ENCODE data around the gene CDK13. TPM values are rescaled to one million over a fixed set of nuclear protein-coding genes. Genes with fewer than 3 reads are reported as not detected.

CDK13 gene
- total and polyA plus RNA-seq, 2 donors (not counting 3 experiments of a cell fraction or from before 2014, with no cell fraction given) = 24.5 to 56.7 TPM

- POLR2A ChIA-PET = no interaction called here
- Histone ChIP-seq H3K9me1 (replicated peaks; ENCODE audit: control insufficient read depth, extremely low read depth, insufficient read depth, low read length) (no peaks in the 10 kb centered on the region), H3K4me2 (ENCODE audit: insufficient read depth, low read length) (no peak overlapping the region), H3K36me3 (ENCODE audit: control insufficient read depth in 2 of 2, extremely low read depth in 1 of 2, insufficient read depth in 2 of 2, low read length in 2 of 2) (peaks cover 10 to 14% of the 10 kb centered on the region in 2 experiments), H3K27me3 (ENCODE audit: control insufficient read depth in 2 of 2, insufficient read depth in 2 of 2, low read length in 2 of 2) (no peaks in the 10 kb centered on the region), H3K4me3 (replicated peaks in 1 of 3; ENCODE audit: insufficient read depth in 1 of 3, low read depth in 1 of 3, low read length in 3 of 3) (no peak overlapping the region), H2AFZ (ENCODE audit: low read depth, low read length) (no peak overlapping the region), H3K4me1 (ENCODE audit: control insufficient read depth, extremely low read depth, insufficient read depth, low read length) (no peaks in the 10 kb centered on the region), H3K9ac (replicated peaks; ENCODE audit: extremely low read depth, insufficient read depth, low read length) (no peak overlapping the region), H3K79me2 (ENCODE audit: control insufficient read depth, insufficient read depth, low read length) (no peaks in the 10 kb centered on the region), H3K27ac (ENCODE audit: insufficient read depth, low read depth, low read length) (no peak overlapping the region), H4K20me1 (replicated peaks; ENCODE audit: control insufficient read depth, extremely low read depth, insufficient read depth, low read length) (no peaks in the 10 kb centered on the region), H3K9me3 (replicated peaks; ENCODE audit: control insufficient read depth, insufficient read depth, low read length) (no peaks in the 10 kb centered on the region)
- no TSS peak for BruUV-seq (replicated peaks)
- DNase-seq (ENCODE audit: low read depth, low spot score) = no peak
- no peak for FAIRE-seq
- TF ChIP-seq POLR2AphosphoS5 (IDR thresholded peaks at IDR 0.05; ENCODE audit: insufficient read depth, low read depth, low read length) = no peak
- TF ChIP-seq MYC (IDR thresholded peaks at IDR 0.05; ENCODE audit: low read depth, low read length) = no peak
- TF ChIP-seq CTCF (IDR thresholded peaks at IDR 0.05; ENCODE audit: extremely low read depth in 1 of 2, insufficient read depth in 1 of 2, low read depth in 1 of 2, low read length in 2 of 2) = no peak
- TF ChIP-seq MAX (IDR thresholded peaks at IDR 0.05; ENCODE audit: insufficient read depth, insufficient read length) = no peak
- no peak for TF ChIP-seq GATA2 (IDR thresholded peaks at IDR 0.05; ENCODE audit: insufficient read depth, insufficient read length, low read depth, low read length)
- no peak for TF ChIP-seq EZH2 (IDR thresholded peaks at IDR 0.05; ENCODE audit: borderline replicate concordance, low read depth, low read length, severe bottlenecking)
- no peak for TF ChIP-seq JUN (IDR thresholded peaks at IDR 0.05; ENCODE audit: borderline replicate concordance, insufficient read depth, insufficient read length, low read depth)
- TF ChIP-seq POLR2A (IDR thresholded peaks at IDR 0.05; ENCODE audit: low read depth, low read length) = no peak
- no peak for TF ChIP-seq FOS (IDR thresholded peaks at IDR 0.05; ENCODE audit: borderline replicate concordance, insufficient read depth, low read length)
- CTCF ChIA-PET = interaction anchor here (1.0 kb wide), 1 partner anchor 12 kb away, joined by 3 read pairs; no protein-coding TSS in a partner anchor
- intact Hi-C loops (cut with micrococcal nuclease) = no loop called here
- dilution Hi-C loops (cut with MboI; ENCODE audit: extremely low pct_ligation_motif_present, low sequenced_read_pairs) = no loop called here
Measured at GRCh38 chr7:40095230-40095629, 145.2 kb downstream of the CDK13 start.
